ENCODE data around the gene MYO5A.

The MYO5A gene

GRCh38 chr15:52434885-52435284 is 93.8 kb downstream of the MYO5A start:
- no peak overlapping the region for H3K9ac ChIP-seq (ENCODE audit: low read length)
- H3K9me2 ChIP-seq (ENCODE audit: low read depth, low read length), result no peaks in the 10 kb centered on the region
- no peaks in the 10 kb centered on the region for H3K79me2 ChIP-seq (ENCODE audit: insufficient read depth, low read length)
- H3K9me3 ChIP-seq (ENCODE audit: low read length), result no peaks in the 10 kb centered on the region
- no peaks in the 10 kb centered on the region for H3K4me1 ChIP-seq (ENCODE audit: insufficient read depth, low read length, severe bottlenecking)
- no peak overlapping the region for H2AFZ ChIP-seq (ENCODE audit: low read length)
- H4K20me1 ChIP-seq (ENCODE audit: insufficient read depth, low read length), result no peaks in the 10 kb centered on the region
- H3K27me3 ChIP-seq (ENCODE audit: insufficient read depth, low read length), result no peaks in the 10 kb centered on the region
- H3K36me3 ChIP-seq (ENCODE audit: insufficient read depth, low read length), result no peaks in the 10 kb centered on the region
- H3K4me3 ChIP-seq (ENCODE audit: low read depth, low read length, poor library complexity, severe bottlenecking), result no peak overlapping the region
- H3K4me2 ChIP-seq (ENCODE audit: low read length), result no peak overlapping the region
- TF ChIP-seq, protein P1, sequence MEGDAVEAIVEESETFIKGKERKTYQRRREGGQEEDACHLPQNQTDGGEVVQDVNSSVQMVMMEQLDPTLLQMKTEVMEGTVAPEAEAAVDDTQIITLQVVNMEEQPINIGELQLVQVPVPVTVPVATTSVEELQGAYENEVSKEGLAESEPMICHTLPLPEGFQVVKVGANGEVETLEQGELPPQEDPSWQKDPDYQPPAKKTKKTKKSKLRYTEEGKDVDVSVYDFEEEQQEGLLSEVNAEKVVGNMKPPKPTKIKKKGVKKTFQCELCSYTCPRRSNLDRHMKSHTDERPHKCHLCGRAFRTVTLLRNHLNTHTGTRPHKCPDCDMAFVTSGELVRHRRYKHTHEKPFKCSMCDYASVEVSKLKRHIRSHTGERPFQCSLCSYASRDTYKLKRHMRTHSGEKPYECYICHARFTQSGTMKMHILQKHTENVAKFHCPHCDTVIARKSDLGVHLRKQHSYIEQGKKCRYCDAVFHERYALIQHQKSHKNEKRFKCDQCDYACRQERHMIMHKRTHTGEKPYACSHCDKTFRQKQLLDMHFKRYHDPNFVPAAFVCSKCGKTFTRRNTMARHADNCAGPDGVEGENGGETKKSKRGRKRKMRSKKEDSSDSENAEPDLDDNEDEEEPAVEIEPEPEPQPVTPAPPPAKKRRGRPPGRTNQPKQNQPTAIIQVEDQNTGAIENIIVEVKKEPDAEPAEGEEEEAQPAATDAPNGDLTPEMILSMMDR (IDR thresholded peaks at IDR 0.05; ENCODE audit: low read length), result no peak
- no peak for TF ChIP-seq EZH2 (IDR thresholded peaks at IDR 0.05; ENCODE audit: borderline replicate concordance, low read length)
- H3K27ac ChIP-seq (ENCODE audit: low read depth, low read length, poor library complexity, severe bottlenecking), result no peak overlapping the region
- no peaks in the 10 kb centered on the region for H3F3A ChIP-seq (ENCODE audit: insufficient read depth, low read length)

DNA sequence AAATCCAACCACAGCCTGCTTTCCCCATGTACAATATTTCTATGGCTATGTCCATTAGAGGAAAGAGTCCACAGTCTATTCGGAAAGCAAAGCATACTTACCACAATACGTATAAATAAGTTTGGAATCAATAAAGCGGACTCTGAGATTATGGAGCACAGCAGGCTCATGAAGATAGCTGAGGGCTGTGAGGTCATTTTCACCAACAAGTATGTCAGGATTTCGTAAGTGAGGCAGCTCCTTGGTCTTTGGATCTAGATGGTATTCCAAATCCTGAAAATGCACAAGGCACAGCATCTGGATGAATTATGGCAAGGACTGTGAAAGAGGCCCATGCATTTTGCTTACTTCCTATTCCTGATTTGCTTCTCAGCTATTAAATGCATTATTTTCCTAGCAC is 100.4 kb downstream of the MYO5A start:
- TF ChIP-seq, protein P1 (IDR thresholded peaks at IDR 0.05; ENCODE audit: low read length), result no peak
- TF ChIP-seq EZH2 (IDR thresholded peaks at IDR 0.05; ENCODE audit: borderline replicate concordance, low read length), result no peak
- Histone ChIP-seq H3K4me2 (ENCODE audit: low read length) (no peak overlapping the region), H3K9ac (ENCODE audit: low read length) (no peak overlapping the region), H4K20me1 (ENCODE audit: insufficient read depth, low read length) (no peaks in the 10 kb centered on the region), H3K36me3 (ENCODE audit: insufficient read depth, low read length) (peaks cover 5% of the 10 kb centered on the region; the same call in 1 of the 2 replicates), H2AFZ (ENCODE audit: low read length) (no peak overlapping the region), H3K4me3 (ENCODE audit: low read depth, low read length, poor library complexity, severe bottlenecking) (no peak overlapping the region), H3K79me2 (ENCODE audit: insufficient read depth, low read length) (no peaks in the 10 kb centered on the region), H3K9me3 (ENCODE audit: low read length) (no peaks in the 10 kb centered on the region), H3K27me3 (ENCODE audit: insufficient read depth, low read length) (no peaks in the 10 kb centered on the region), H3K4me1 (ENCODE audit: insufficient read depth, low read length, severe bottlenecking) (peaks cover 6% of the 10 kb centered on the region), H3K9me2 (ENCODE audit: low read depth, low read length) (no peaks in the 10 kb centered on the region), H3K27ac (ENCODE audit: low read depth, low read length, poor library complexity, severe bottlenecking) (no peak overlapping the region), H3F3A (ENCODE audit: insufficient read depth, low read length) (no peaks in the 10 kb centered on the region)

DNA sequence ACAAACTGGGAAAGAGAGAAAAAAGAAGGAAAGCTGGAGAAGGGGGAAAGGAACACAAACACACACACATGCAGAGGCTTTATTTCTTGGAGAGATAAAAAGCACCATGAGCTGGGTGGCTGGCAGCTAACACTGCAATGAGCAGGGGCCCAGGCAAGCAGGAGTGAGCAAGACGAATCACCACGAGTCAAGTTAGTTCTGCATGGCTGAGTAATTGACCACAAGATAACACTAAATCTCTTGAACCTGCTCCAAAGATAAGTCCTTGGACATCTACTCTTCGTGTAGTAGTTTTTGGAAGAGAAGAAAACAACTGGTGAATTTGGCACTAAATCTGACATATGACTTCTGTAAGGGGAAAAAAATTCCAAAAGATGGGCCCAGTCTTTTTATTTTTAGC is 100.9 kb downstream of the MYO5A start:
- H3F3A ChIP-seq (ENCODE audit: insufficient read depth, low read length), result no peaks in the 10 kb centered on the region
- no peak overlapping the region for H2AFZ ChIP-seq (ENCODE audit: low read length)
- no peaks in the 10 kb centered on the region for H3K79me2 ChIP-seq (ENCODE audit: insufficient read depth, low read length)
- H3K36me3 ChIP-seq (ENCODE audit: insufficient read depth, low read length), result peaks cover 5% of the 10 kb centered on the region; the same call in 1 of the 2 replicates
- H3K27me3 ChIP-seq (ENCODE audit: insufficient read depth, low read length), result no peaks in the 10 kb centered on the region
- no peak overlapping the region for H3K9ac ChIP-seq (ENCODE audit: low read length)
- H3K4me1 ChIP-seq (ENCODE audit: insufficient read depth, low read length, severe bottlenecking), result peaks cover 6% of the 10 kb centered on the region
- no peaks in the 10 kb centered on the region for H3K9me3 ChIP-seq (ENCODE audit: low read length)
- H3K9me2 ChIP-seq (ENCODE audit: low read depth, low read length), result no peaks in the 10 kb centered on the region
- no peak overlapping the region for H3K4me2 ChIP-seq (ENCODE audit: low read length)
- H4K20me1 ChIP-seq (ENCODE audit: insufficient read depth, low read length), result no peaks in the 10 kb centered on the region
- H3K4me3 ChIP-seq (ENCODE audit: low read depth, low read length, poor library complexity, severe bottlenecking), result no peak overlapping the region
- no peak overlapping the region for H3K27ac ChIP-seq (ENCODE audit: low read depth, low read length, poor library complexity, severe bottlenecking)
- TF ChIP-seq EZH2 (IDR thresholded peaks at IDR 0.05; ENCODE audit: borderline replicate concordance, low read length), result no peak
- TF ChIP-seq, protein P1 (IDR thresholded peaks at IDR 0.05; ENCODE audit: low read length), result no peak
